NB4 (cell line): Measurements from ENCODE around the gene POLR2E.

Experiments used
- CTCF ChIP-seq: IDR thresholded peaks from one replicate; pipeline ENCODE4 v1.5.1; 2012; ENCODE audit warnings: low read depth, low read length
- POLR2A ChIP-seq: IDR thresholded peaks from 2 replicates; pipeline ENCODE4 v1.6.1; 2011; ENCODE audit warnings: mild to moderate bottlenecking; ENCODE audit not compliant: insufficient read length; ENCODE audit errors: extremely low read depth

- TF ChIP-seq POLR2A (no peak), CTCF (no peak)
Observed at GRCh38 chr19:1109697-1110671, 14.8 kb upstream of the POLR2E start.
